ENCODE data around the gene UPK3A.

- TF ChIP-seq CTCF (IDR thresholded peaks at IDR 0.05) (no peak), POLR2A (IDR thresholded peaks at IDR 0.05) (no peak)
Measured at GRCh38 chr22:45330548-45330947, 45.8 kb downstream of the UPK3A start.
